HepG2 (cell line): ENCODE data around the gene PRDM8. TPM values are rescaled to one million over a fixed set of nuclear protein-coding genes. Genes with fewer than 3 reads are reported as not detected.

Experiments
- ATAC-seq: fragments of 200-7000 bp; cut with Tn5 transposase; 3 replicates; pipeline ENCODE4 v1.9.1; 2020; ENCODE audit warnings: mild to moderate bottlenecking, moderate library complexity
- BruUV-seq: library from RNA; stranded (reverse); fragments of 400-500 nt; replicated peaks from 2 replicates; lab custom pipeline; 2021; lab: Mats Ljungman, UMichigan
- CTCF ChIA-PET: fragments of 300-600 bp; formaldehyde crosslinking; extraction: SDS; loops from one replicate; lab custom pipeline; 2021; ENCODE audit warnings: low total read pairs, inconsistent platforms, low intra/inter-chr PET ratio; lab: Yijun Ruan, JAX
- POLR2A ChIA-PET: fragments of 350-600 bp; sonication (Branson Sonifier 250); formaldehyde crosslinking; loops from one replicate; lab custom pipeline; 2020; ENCODE audit warnings: antibody characterized with exemption, inconsistent platforms; lab: Yijun Ruan, JAX
- DNase-seq: peaks from one replicate; pipeline ENCODE4 v3.0.0-alpha.2; 2015; ENCODE audit warnings: low spot score
- FAIRE-seq: peaks from 3 replicates; lab custom pipeline; 2011; peaks lifted over from hg19 to GRCh38; lab: Jason Lieb, UNC
- H2AFZ ChIP-seq: one replicate; pipeline ENCODE4 v1.6.1; 2011; ENCODE audit warnings: low read length, inconsistent platforms
- H3K27ac ChIP-seq: fragments of 300-600 bp; 3 replicates; pipeline ENCODE4 v1.8.0; 2011; ENCODE audit warnings: mixed run types, mild to moderate bottlenecking, mixed read lengths, low read length, inconsistent platforms; ENCODE audit not compliant: insufficient read depth; ENCODE audit errors: extremely low read length
- H3K27me3 ChIP-seq, 2 experiments: fragments of 200-600 bp in 1 of 2; 2 replicates in 1 of 2; 3 replicates in 1 of 2; pipeline versions ENCODE4 v1.6.0 to v1.8.0; 2011; ENCODE audit warnings: low read length in 2 of 2, mild to moderate bottlenecking in 2 of 2, moderate library complexity in 2 of 2, inconsistent platforms in 1 of 2; ENCODE audit not compliant: insufficient read depth in 2 of 2, control insufficient read depth in 1 of 2
- H3K36me3 ChIP-seq, 2 experiments: fragments of 200-600 bp in 1 of 2; replicated peaks in 1 of 2; 2 replicates in 1 of 2; 3 replicates in 1 of 2; pipeline versions ENCODE4 v1.5.1 to v1.8.0; 2011; ENCODE audit warnings: low read length in 2 of 2, inconsistent platforms in 1 of 2; ENCODE audit not compliant: insufficient read depth in 2 of 2, control insufficient read depth in 1 of 2
- H3K4me1 ChIP-seq: 2 replicates; pipeline ENCODE4 v1.5.1; 2012; ENCODE audit warnings: low read length, inconsistent platforms; ENCODE audit not compliant: insufficient read depth
- H3K4me2 ChIP-seq: 2 replicates; pipeline ENCODE4 v1.6.0; 2011; ENCODE audit warnings: low read depth, low read length, inconsistent platforms
- H3K4me3 ChIP-seq, 3 experiments: fragments of 200-600 bp in 1 of 3; sonication (generic), shearing (Covaris generic) in 1 of 3; replicated peaks in 1 of 3; 2 replicates each; pipeline ENCODE4 v1.5.1; 2011 to 2016; ENCODE audit warnings: low read length in 3 of 3, inconsistent platforms in 2 of 3, low read depth in 2 of 3, mild to moderate bottlenecking in 2 of 3, control low read depth in 1 of 3, mixed read lengths in 1 of 3; ENCODE audit not compliant: insufficient read depth in 1 of 3
- H3K79me2 ChIP-seq: one replicate; pipeline ENCODE4 v1.6.1; 2011; ENCODE audit warnings: low read length, inconsistent platforms; ENCODE audit not compliant: insufficient read depth
- H3K9ac ChIP-seq: 2 replicates; pipeline ENCODE4 v1.6.0; 2011; ENCODE audit warnings: mild to moderate bottlenecking, low read depth, low read length, inconsistent platforms; ENCODE audit not compliant: insufficient read depth
- H3K9me3 ChIP-seq: 2 replicates; pipeline ENCODE4 v1.5.1; 2012; ENCODE audit warnings: mild to moderate bottlenecking, low read length
- H4K20me1 ChIP-seq: 2 replicates; pipeline ENCODE4 v1.6.0; 2011; ENCODE audit warnings: inconsistent platforms, mild to moderate bottlenecking, low read length, moderate library complexity; ENCODE audit not compliant: insufficient read depth
- CBX5 ChIP-seq: sonication (generic); formaldehyde crosslinking; IDR thresholded peaks from 2 replicates; pipeline ENCODE4 v1.4.0; 2020; ENCODE audit warnings: missing genetic modification reagents, borderline replicate concordance
- CC2D1A ChIP-seq: sonication (generic); formaldehyde crosslinking; IDR thresholded peaks from 2 replicates; pipeline ENCODE4 v1.8.1; 2023; ENCODE audit warnings: mild to moderate bottlenecking, missing genetic modification reagents
- EEA1 ChIP-seq: sonication (generic); formaldehyde crosslinking; IDR thresholded peaks from 2 replicates; pipeline ENCODE4 v1.5.1; 2020; ENCODE audit warnings: mild to moderate bottlenecking, missing genetic modification reagents, borderline replicate concordance
- FOXK2 ChIP-seq: fragments of 450-650 bp; IDR thresholded peaks from 2 replicates; pipeline ENCODE4 v1.6.1; 2016
- GLI4 ChIP-seq: sonication (generic); formaldehyde crosslinking; IDR thresholded peaks from 2 replicates; pipeline ENCODE4 v1.5.1; 2020; ENCODE audit warnings: missing genetic modification reagents, mild to moderate bottlenecking, moderate library complexity, borderline replicate concordance
- IRF1 ChIP-seq: sonication (generic); formaldehyde crosslinking; IDR thresholded peaks from 2 replicates; pipeline ENCODE4 v1.4.0; 2020; ENCODE audit warnings: low read depth, mild to moderate bottlenecking, missing genetic modification reagents
- MEIS2 ChIP-seq: sonication (generic); formaldehyde crosslinking; IDR thresholded peaks from 2 replicates; pipeline ENCODE4 v1.9.0; 2021; ENCODE audit warnings: mild to moderate bottlenecking, missing genetic modification reagents
- NCOA5 ChIP-seq: sonication (generic); formaldehyde crosslinking; IDR thresholded peaks from 2 replicates; pipeline ENCODE4 v1.4.0; 2020; ENCODE audit warnings: missing genetic modification reagents
- NKX3-1 ChIP-seq: sonication (generic); formaldehyde crosslinking; IDR thresholded peaks from 2 replicates; pipeline ENCODE4 v1.5.0; 2020; ENCODE audit warnings: missing genetic modification reagents
- NR2C2 ChIP-seq: sonication (generic); formaldehyde crosslinking; IDR thresholded peaks from 2 replicates; pipeline ENCODE4 v1.4.0; 2020; ENCODE audit warnings: missing genetic modification reagents, mild to moderate bottlenecking, moderate library complexity, borderline replicate concordance
- RBAK ChIP-seq: sonication (generic); formaldehyde crosslinking; IDR thresholded peaks from 2 replicates; pipeline ENCODE4 v1.5.1; 2020; ENCODE audit warnings: mild to moderate bottlenecking, missing genetic modification reagents
- RFX5 ChIP-seq: IDR thresholded peaks from 2 replicates; pipeline ENCODE4 v1.6.1; 2011; ENCODE audit warnings: low read depth, low read length, improper control_type of control experiment
- SOX13 ChIP-seq, 3 experiments: fragments of 450-650 bp in 1 of 3; sonication (generic) in 1 of 3; formaldehyde crosslinking in 1 of 3; IDR thresholded peaks in 2 of 3; conservative IDR thresholded peaks in 1 of 3; 2 replicates each; pipeline versions ENCODE4 v1.5.0 to v1.6.1; 2016 to 2020; ENCODE audit warnings: antibody characterized with exemption in 1 of 3, mild to moderate bottlenecking in 1 of 3, missing compliant biosample characterization in 1 of 3, missing genetic modification reagents in 1 of 3, moderate library complexity in 1 of 3
- TEF ChIP-seq: sonication (generic); formaldehyde crosslinking; IDR thresholded peaks from 2 replicates; pipeline ENCODE4 v1.5.0; 2020; ENCODE audit warnings: missing genetic modification reagents
- ZKSCAN5 ChIP-seq: sonication (generic); formaldehyde crosslinking; IDR thresholded peaks from 2 replicates; pipeline ENCODE4 v1.5.1; 2020; ENCODE audit warnings: mild to moderate bottlenecking, missing genetic modification reagents
- ZNF577 ChIP-seq: sonication (generic); formaldehyde crosslinking; IDR thresholded peaks from 2 replicates; pipeline ENCODE4 v1.4.0; 2020; ENCODE audit warnings: mild to moderate bottlenecking, low read depth, missing genetic modification reagents, borderline replicate concordance
- ZNF652 ChIP-seq: IDR thresholded peaks from 2 replicates; pipeline ENCODE4 v1.6.1; 2016; ENCODE audit warnings: low read depth, borderline replicate concordance
- ZSCAN22 ChIP-seq: sonication (generic); formaldehyde crosslinking; IDR thresholded peaks from 2 replicates; pipeline ENCODE4 v1.4.0; 2020; ENCODE audit warnings: mild to moderate bottlenecking, missing genetic modification reagents
- WGBS: methylation state at CpG from one replicate; pipeline ENCODE4 v1.1.6; 2017; ENCODE audit warnings: low lambda C conversion rate; 5-methylcytosine and 5-hydroxymethylcytosine counted together
- in situ Hi-C: cut with HindIII; loops from 2 replicates; pipeline ENCODE4 v1.10.0; 2017; ENCODE audit warnings: low pct_unique_long_range_greater_than_20kb; ENCODE audit not compliant: extremely low pct_ligation_motif_present
- intact Hi-C: fragments of 100-400 bp; cut with micrococcal nuclease; formaldehyde crosslinking; loops from one replicate; pipeline ENCODE4 v1.10.0; 2022; ENCODE audit not compliant: unreplicated experiment
- polyA plus RNA-seq, 8 experiments: library from polyadenylated mRNA; depleted of rRNA in 3 of 8; stranded (reverse) in 7 of 8; unstranded in 1 of 8; fragments of >200 nt; fragmentation: Illumina TruSeq in 4 of 8; extraction: Trizol in 4 of 8; gene quantifications; 2 replicates each; pipeline versions ENCODE4 v1.2.1 to v1.2.3, GENCODE V29; 2011 to 2016; ENCODE audit warnings: low read depth in 4 of 8, missing spikeins in 1 of 8, mixed read lengths in 1 of 8; ENCODE audit not compliant: insufficient read depth in 1 of 8
- total RNA-seq, 5 experiments: library from RNA; depleted of rRNA; stranded (reverse); fragments of >200 nt; fragmentation: Illumina TruSeq; extraction: Trizol; gene quantifications; 2 replicates each; pipeline ENCODE4 v1.2.3, GENCODE V29; 2016; ENCODE audit warnings: low read depth in 1 of 5

Gene PRDM8
- total and polyA plus RNA-seq, 2 of the 13 experiments (the other 11 are each of a cell fraction or from before 2014, with no cell fraction given), result 0.09 TPM; not detected in 1

GRCh38 chr4:80240976-80241375 is 43.7 kb downstream of the PRDM8 start:
- no peak for TF ChIP-seq ZNF652 (CRISPR knock-in tag)
- TF ChIP-seq ZSCAN22 (CRISPR knock-in tag), result no peak
- TF ChIP-seq FOXK2, result no peak
- no peak for TF ChIP-seq ZNF577 (CRISPR knock-in tag)
- TF ChIP-seq RBAK (CRISPR knock-in tag), result no peak
- TF ChIP-seq MEIS2 (CRISPR knock-in tag), result no peak
- no peaks in the 10 kb centered on the region for H3K79me2 ChIP-seq
- BruUV-seq, result no TSS peak
- H3K36me3 ChIP-seq, result no peaks in the 10 kb centered on the region
- no peaks in the 10 kb centered on the region for H3K9me3 ChIP-seq
- in situ Hi-C loops, result no loop called here
- ChIA-PET POLR2A (no interaction called here), CTCF (no interaction called here)
- intact Hi-C loops, result no loop called here
- H2AFZ ChIP-seq, result no peak overlapping the region
- H3K4me2 ChIP-seq, result no peak overlapping the region
- ATAC-seq (no peak), DNase-seq (no peak), FAIRE-seq (no peak)
- no peaks in the 10 kb centered on the region for H3K4me1 ChIP-seq
- H3K9ac ChIP-seq, result no peak overlapping the region
- H3K27ac ChIP-seq, result no peak overlapping the region
- no peaks in the 10 kb centered on the region for H3K27me3 ChIP-seq
- H4K20me1 ChIP-seq, result no peaks in the 10 kb centered on the region
- H3K4me3 ChIP-seq, result no peak overlapping the region

- H3K9ac ChIP-seq, result no peak overlapping the region
- no peaks in the 10 kb centered on the region for H3K9me3 ChIP-seq
- H4K20me1 ChIP-seq, result no peaks in the 10 kb centered on the region
- ATAC-seq (no peak), DNase-seq (no peak), FAIRE-seq (no peak)
- H3K4me1 ChIP-seq, result no peaks in the 10 kb centered on the region
- ChIA-PET POLR2A (no interaction called here), CTCF (no interaction called here)
- no peaks in the 10 kb centered on the region for H3K36me3 ChIP-seq
- intact Hi-C loops (no loop called here), in situ Hi-C loops (no loop called here)
- BruUV-seq, result no TSS peak
- H3K27me3 ChIP-seq, result no peaks in the 10 kb centered on the region
- H3K4me3 ChIP-seq, result no peak overlapping the region
- no peak overlapping the region for H2AFZ ChIP-seq
- no peak overlapping the region for H3K27ac ChIP-seq
- WGBS, result 9% methylated on average over 5 of the region's 6 CpGs
- no peaks in the 10 kb centered on the region for H3K79me2 ChIP-seq
- no peak overlapping the region for H3K4me2 ChIP-seq
- TF ChIP-seq ZKSCAN5 (no peak), EEA1 (no peak), NCOA5 (CRISPR knock-in tag) (no peak), CBX5 (CRISPR knock-in tag) (no peak), TEF (CRISPR knock-in tag) (no peak), NR2C2 (no peak), IRF1 (CRISPR knock-in tag) (no peak), SOX13 (IDR thresholded peaks at IDR 0.05) (no peak), SOX13 (CRISPR knock-in tag; conservative IDR thresholded peaks at IDR 0.05 in 1 of 2, IDR thresholded peaks at IDR 0.05 in 1 of 2) (no peak), RFX5 (no peak), CC2D1A (CRISPR knock-in tag) (no peak), GLI4 (CRISPR knock-in tag) (no peak), NKX3-1 (CRISPR knock-in tag) (no peak)
Measured at GRCh38 chr4:80243274-80244018, 46.1 kb downstream of the PRDM8 start.
